Breast epithelium (tissue), 3 donors: Measurements from ENCODE around the gene ABCA1.

ENCODE experiments used
- POLR2A ChIP-seq: fragments of 450-650 bp; IDR thresholded peaks from one replicate; pipeline ENCODE4 v1.6.1; 2016; ENCODE audit warnings: antibody characterized with exemption, mild to moderate bottlenecking, moderate library complexity
- POLR2AphosphoS5 ChIP-seq, 3 donors: sonication (generic); formaldehyde crosslinking; IDR thresholded peaks; one replicate each; pipeline ENCODE4 v1.6.1; 2017; ENCODE audit warnings: antibody characterized with exemption in 3 of 3
- TF ChIP-seq, protein P1 (sequence below), 3 donors: fragments of 450-650 bp; IDR thresholded peaks; one replicate each; pipeline ENCODE4 v1.5.1; 2016 to 2017; ENCODE audit warnings: antibody characterized with exemption in 3 of 3, mild to moderate bottlenecking in 3 of 3, moderate library complexity in 3 of 3

DNA sequence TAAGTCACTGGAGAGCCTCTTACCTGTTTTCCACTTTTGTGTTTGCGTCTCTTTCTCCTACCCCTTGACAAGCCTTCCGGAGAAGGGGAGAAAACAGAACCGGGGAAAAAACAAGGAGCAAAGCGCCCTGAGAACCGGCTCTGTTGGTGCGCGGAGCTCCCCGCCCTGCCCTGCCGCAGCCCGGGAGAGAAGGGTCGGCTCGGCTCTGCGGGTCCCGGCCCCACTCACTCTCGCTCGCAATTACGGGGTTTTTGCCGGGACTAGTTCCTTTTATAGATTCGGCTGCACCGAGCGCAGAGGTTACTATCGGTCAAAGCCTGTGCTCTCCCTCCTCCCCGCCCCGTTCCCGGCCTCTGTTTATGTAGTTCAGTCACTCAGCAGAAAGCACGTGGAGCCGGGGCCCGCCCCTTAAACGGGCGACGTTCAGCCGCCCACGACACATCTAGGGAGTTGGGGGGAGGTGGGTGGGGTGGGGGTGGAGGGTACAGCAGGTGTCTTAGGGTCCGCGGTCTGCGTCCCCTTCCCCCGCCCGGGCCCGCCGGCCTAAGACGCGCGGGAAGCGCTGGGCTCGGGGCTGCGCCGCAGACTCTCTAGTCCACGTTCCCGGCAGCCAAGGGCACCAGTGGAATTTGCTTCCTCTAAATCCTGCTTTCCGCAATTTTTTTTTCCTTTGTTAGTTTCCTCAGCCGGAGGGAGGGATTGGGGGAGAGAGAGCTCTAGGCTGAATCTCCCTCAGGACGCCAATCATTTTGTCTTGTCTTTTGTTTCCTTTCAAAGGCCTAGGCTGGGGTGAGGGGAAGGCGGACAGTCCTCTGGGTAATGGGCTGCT is at the start of gene ABCA1:
- TF ChIP-seq, protein P1, sequence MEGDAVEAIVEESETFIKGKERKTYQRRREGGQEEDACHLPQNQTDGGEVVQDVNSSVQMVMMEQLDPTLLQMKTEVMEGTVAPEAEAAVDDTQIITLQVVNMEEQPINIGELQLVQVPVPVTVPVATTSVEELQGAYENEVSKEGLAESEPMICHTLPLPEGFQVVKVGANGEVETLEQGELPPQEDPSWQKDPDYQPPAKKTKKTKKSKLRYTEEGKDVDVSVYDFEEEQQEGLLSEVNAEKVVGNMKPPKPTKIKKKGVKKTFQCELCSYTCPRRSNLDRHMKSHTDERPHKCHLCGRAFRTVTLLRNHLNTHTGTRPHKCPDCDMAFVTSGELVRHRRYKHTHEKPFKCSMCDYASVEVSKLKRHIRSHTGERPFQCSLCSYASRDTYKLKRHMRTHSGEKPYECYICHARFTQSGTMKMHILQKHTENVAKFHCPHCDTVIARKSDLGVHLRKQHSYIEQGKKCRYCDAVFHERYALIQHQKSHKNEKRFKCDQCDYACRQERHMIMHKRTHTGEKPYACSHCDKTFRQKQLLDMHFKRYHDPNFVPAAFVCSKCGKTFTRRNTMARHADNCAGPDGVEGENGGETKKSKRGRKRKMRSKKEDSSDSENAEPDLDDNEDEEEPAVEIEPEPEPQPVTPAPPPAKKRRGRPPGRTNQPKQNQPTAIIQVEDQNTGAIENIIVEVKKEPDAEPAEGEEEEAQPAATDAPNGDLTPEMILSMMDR (IDR thresholded peaks at IDR 0.05) = no peak
- TF ChIP-seq POLR2A (peak; percentile 36), POLR2AphosphoS5 (IDR thresholded peaks at IDR 0.05) (peak; percentile 51 to 83 (median 59))
